WTC11 (cell line): ENCODE measurements around the gene ATP7A. TPM values are rescaled to one million over a fixed set of nuclear protein-coding genes. Genes with fewer than 3 reads are reported as not detected.

Experiments
- ATAC-seq: fragments of 200-7000 bp; cut with Tn5 transposase; 2 replicates; pipeline ENCODE4 v1.10.0; 2021; ENCODE audit warnings: mild to moderate bottlenecking, moderate library complexity
- CTCF ChIA-PET: fragments of 300-600 bp; sonication (Branson Sonifier 250); formaldehyde crosslinking; loops from one replicate; lab custom pipeline; 2021; ENCODE audit warnings: antibody characterized with exemption; lab: Charles Lee
- POLR2A ChIA-PET: fragments of 350-600 bp; sonication (Branson Sonifier 250); formaldehyde crosslinking; loops from one replicate; lab custom pipeline; 2021; ENCODE audit warnings: antibody characterized with exemption; lab: Charles Lee
- DNase-seq: peaks from one replicate; pipeline ENCODE4 v3.0.0; 2021; ENCODE audit warnings: low spot score
- H3K27ac Mint-ChIP-seq: 2 replicates; pipeline ENCODE4 v1.8.0; 2021; ENCODE audit warnings: mixed read lengths
- H3K27me3 Mint-ChIP-seq: 2 replicates; pipeline ENCODE4 v1.8.0; 2021; ENCODE audit warnings: low read depth, mild to moderate bottlenecking, moderate library complexity, mixed read lengths
- H3K36me3 Mint-ChIP-seq: 2 replicates; pipeline ENCODE4 v1.8.0; 2021; ENCODE audit warnings: mixed read lengths
- H3K4me1 Mint-ChIP-seq: 2 replicates; pipeline ENCODE4 v1.8.0; 2022; ENCODE audit warnings: mixed read lengths
- H3K4me3 Mint-ChIP-seq: 2 replicates; pipeline ENCODE4 v1.8.0; 2021; ENCODE audit warnings: mild to moderate bottlenecking, moderate library complexity, mixed read lengths
- H3K9me3 Mint-ChIP-seq: 2 replicates; pipeline ENCODE4 v1.8.0; 2021; ENCODE audit warnings: mixed read lengths
- ATF2 ChIP-seq: sonication (generic); formaldehyde crosslinking; IDR thresholded peaks from 2 replicates; pipeline ENCODE4 v1.8.1; 2022; ENCODE audit warnings: low read depth, missing genetic modification reagents, borderline replicate concordance
- CBFB ChIP-seq: sonication (generic); formaldehyde crosslinking; IDR thresholded peaks from 2 replicates; pipeline ENCODE4 v1.8.1; 2022; ENCODE audit warnings: mild to moderate bottlenecking, low read depth, missing genetic modification reagents
- E2F1 ChIP-seq: sonication (generic); formaldehyde crosslinking; IDR thresholded peaks from 2 replicates; pipeline ENCODE4 v1.8.0; 2022; ENCODE audit warnings: mild to moderate bottlenecking, missing genetic modification reagents
- ELF4 ChIP-seq: sonication (generic); formaldehyde crosslinking; IDR thresholded peaks from 2 replicates; pipeline ENCODE4 v1.8.1; 2022; ENCODE audit warnings: low read depth, mild to moderate bottlenecking, moderate library complexity, missing genetic modification reagents
- FOXP4 ChIP-seq: sonication (generic); formaldehyde crosslinking; IDR thresholded peaks from 2 replicates; pipeline ENCODE4 v1.8.0; 2022; ENCODE audit warnings: mild to moderate bottlenecking, missing genetic modification reagents
- GABPB1 ChIP-seq: sonication (generic); formaldehyde crosslinking; IDR thresholded peaks from 2 replicates; pipeline ENCODE4 v1.8.1; 2023; ENCODE audit warnings: mild to moderate bottlenecking, missing genetic modification reagents
- JUN ChIP-seq: sonication (generic); formaldehyde crosslinking; IDR thresholded peaks from 2 replicates; pipeline ENCODE4 v1.8.0; 2023; ENCODE audit warnings: mild to moderate bottlenecking, missing genetic modification reagents
- SMAD3 ChIP-seq: sonication (generic); formaldehyde crosslinking; IDR thresholded peaks from 2 replicates; pipeline ENCODE4 v1.8.0; 2022; ENCODE audit warnings: missing genetic modification reagents, mild to moderate bottlenecking, borderline replicate concordance
- SMAD4 ChIP-seq: sonication (generic); formaldehyde crosslinking; IDR thresholded peaks from 2 replicates; pipeline ENCODE4 v1.8.0; 2022; ENCODE audit warnings: mild to moderate bottlenecking, missing genetic modification reagents
- TEAD1 ChIP-seq: sonication (generic); formaldehyde crosslinking; IDR thresholded peaks from 2 replicates; pipeline ENCODE4 v1.8.0; 2022; ENCODE audit warnings: mild to moderate bottlenecking, missing genetic modification reagents
- TP53 ChIP-seq: sonication (generic); formaldehyde crosslinking; IDR thresholded peaks from 2 replicates; pipeline ENCODE4 v1.8.1; 2023; ENCODE audit warnings: mild to moderate bottlenecking, missing genetic modification reagents
- USF2 ChIP-seq: sonication (generic); formaldehyde crosslinking; IDR thresholded peaks from 2 replicates; pipeline ENCODE4 v1.8.1; 2023; ENCODE audit warnings: mild to moderate bottlenecking, missing genetic modification reagents, moderate library complexity
- ZNF263 ChIP-seq: sonication (generic); formaldehyde crosslinking; IDR thresholded peaks from 2 replicates; pipeline ENCODE4 v1.8.1; 2022; ENCODE audit warnings: low read depth, mild to moderate bottlenecking, moderate library complexity, missing genetic modification reagents
- ZNF416 ChIP-seq: fragments of 250-450 bp; sonication (Bioruptor Pico); IDR thresholded peaks from 2 replicates; pipeline ENCODE4 v1.9.0; 2021; ENCODE audit warnings: mild to moderate bottlenecking, inconsistent platforms
- ZNF671 ChIP-seq: fragments of 250-450 bp; sonication (Bioruptor Pico); IDR thresholded peaks from 2 replicates; pipeline ENCODE4 v1.8.0; 2021; ENCODE audit warnings: mild to moderate bottlenecking
- ZSCAN18 ChIP-seq: fragments of 250-450 bp; sonication (Bioruptor Pico); IDR thresholded peaks from 2 replicates; pipeline ENCODE4 v2.1.2; 2022; ENCODE audit warnings: mild to moderate bottlenecking, moderate library complexity
- total RNA-seq: library from RNA; stranded (reverse); gene quantifications from 3 replicates; pipeline ENCODE4 v1.2.3, GENCODE V29; 2021
- TF ChIP-seq, protein P1 (sequence below): fragments of 250-450 bp; sonication (Bioruptor Pico); IDR thresholded peaks from 2 replicates; pipeline ENCODE4 v1.9.0; 2021; ENCODE audit warnings: mild to moderate bottlenecking
- TF ChIP-seq, protein P2 (sequence below): sonication (generic); formaldehyde crosslinking; IDR thresholded peaks from 2 replicates; pipeline ENCODE4 v1.8.0; 2022; ENCODE audit warnings: mild to moderate bottlenecking, missing genetic modification reagents
- TF ChIP-seq, protein P3 (sequence below): sonication (generic); formaldehyde crosslinking; IDR thresholded peaks from 2 replicates; pipeline ENCODE4 v1.8.1; 2022; ENCODE audit warnings: mild to moderate bottlenecking, moderate library complexity, missing genetic modification reagents
- TF ChIP-seq, protein P4 (sequence below): fragments of 250-450 bp; sonication (Bioruptor Pico); IDR thresholded peaks from 2 replicates; pipeline ENCODE4 v1.8.0; 2021; ENCODE audit warnings: mild to moderate bottlenecking
- TF ChIP-seq, protein P5 (sequence below): sonication (generic); formaldehyde crosslinking; conservative IDR thresholded peaks from 2 replicates; pipeline ENCODE4 v1.8.1; 2023; ENCODE audit warnings: mild to moderate bottlenecking, low read depth, missing genetic modification reagents, moderate library complexity

The ATP7A gene
- total RNA-seq, 1 experiment from 2014 or later = 2.8 TPM

DNA sequence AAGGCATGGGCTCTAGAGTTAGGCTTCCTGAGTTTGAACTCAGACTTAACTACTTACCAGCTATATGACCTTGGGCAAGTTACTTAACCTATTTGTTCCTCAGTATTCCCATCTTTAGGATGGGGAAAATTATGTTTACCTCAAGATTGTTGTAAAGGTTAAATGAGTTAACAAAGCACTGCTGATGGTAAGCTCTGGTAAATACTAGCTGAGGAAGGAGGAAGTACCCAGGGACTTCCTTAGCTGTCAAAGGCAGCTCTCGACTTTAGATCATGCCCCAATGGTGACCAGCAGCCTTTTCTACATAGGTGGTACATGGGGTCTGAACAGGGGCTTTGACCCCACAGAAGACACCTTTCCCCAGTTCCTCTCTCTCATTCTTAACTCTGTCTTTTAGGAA lies 20.1 kb downstream of the ATP7A start (continued):
- TF ChIP-seq ATF2 (CRISPR knock-in tag) (no peak), SMAD4 (no peak), ZNF671 (CRISPR knock-in tag) (no peak), USF2 (no peak), TEAD1 (CRISPR knock-in tag) (no peak), TP53 (CRISPR knock-in tag) (no peak), GABPB1 (CRISPR knock-in tag) (no peak)
- TF ChIP-seq, protein P1, sequence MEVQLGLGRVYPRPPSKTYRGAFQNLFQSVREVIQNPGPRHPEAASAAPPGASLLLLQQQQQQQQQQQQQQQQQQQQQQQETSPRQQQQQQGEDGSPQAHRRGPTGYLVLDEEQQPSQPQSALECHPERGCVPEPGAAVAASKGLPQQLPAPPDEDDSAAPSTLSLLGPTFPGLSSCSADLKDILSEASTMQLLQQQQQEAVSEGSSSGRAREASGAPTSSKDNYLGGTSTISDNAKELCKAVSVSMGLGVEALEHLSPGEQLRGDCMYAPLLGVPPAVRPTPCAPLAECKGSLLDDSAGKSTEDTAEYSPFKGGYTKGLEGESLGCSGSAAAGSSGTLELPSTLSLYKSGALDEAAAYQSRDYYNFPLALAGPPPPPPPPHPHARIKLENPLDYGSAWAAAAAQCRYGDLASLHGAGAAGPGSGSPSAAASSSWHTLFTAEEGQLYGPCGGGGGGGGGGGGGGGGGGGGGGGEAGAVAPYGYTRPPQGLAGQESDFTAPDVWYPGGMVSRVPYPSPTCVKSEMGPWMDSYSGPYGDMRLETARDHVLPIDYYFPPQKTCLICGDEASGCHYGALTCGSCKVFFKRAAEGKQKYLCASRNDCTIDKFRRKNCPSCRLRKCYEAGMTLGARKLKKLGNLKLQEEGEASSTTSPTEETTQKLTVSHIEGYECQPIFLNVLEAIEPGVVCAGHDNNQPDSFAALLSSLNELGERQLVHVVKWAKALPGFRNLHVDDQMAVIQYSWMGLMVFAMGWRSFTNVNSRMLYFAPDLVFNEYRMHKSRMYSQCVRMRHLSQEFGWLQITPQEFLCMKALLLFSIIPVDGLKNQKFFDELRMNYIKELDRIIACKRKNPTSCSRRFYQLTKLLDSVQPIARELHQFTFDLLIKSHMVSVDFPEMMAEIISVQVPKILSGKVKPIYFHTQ (CRISPR knock-in tag) = no peak
- TF ChIP-seq, protein P2, sequence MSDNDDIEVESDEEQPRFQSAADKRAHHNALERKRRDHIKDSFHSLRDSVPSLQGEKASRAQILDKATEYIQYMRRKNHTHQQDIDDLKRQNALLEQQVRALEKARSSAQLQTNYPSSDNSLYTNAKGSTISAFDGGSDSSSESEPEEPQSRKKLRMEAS (CRISPR knock-in tag) = no peak
- TF ChIP-seq, protein P3, sequence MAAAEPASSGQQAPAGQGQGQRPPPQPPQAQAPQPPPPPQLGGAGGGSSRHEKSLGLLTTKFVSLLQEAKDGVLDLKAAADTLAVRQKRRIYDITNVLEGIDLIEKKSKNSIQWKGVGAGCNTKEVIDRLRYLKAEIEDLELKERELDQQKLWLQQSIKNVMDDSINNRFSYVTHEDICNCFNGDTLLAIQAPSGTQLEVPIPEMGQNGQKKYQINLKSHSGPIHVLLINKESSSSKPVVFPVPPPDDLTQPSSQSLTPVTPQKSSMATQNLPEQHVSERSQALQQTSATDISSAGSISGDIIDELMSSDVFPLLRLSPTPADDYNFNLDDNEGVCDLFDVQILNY = no peak

DNA sequence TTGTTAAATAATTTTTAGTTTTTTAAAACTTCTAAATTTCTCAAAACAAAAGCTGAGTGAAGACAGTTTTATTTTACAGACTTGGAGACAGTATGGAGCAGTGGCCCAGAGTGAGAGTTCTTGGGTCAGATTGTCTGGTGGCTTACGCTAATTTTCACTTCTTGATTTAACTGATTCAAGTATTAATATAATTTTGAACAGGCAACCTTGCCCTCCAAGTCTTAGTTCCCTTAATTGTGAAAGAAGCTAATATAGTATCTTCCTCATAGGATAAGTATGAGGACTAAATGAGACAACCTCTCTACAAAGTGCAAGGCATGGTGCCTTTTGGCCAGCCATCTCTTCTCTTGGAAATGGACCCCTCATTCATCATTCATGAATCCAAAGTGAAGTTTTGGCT lies 25.4 kb downstream of the ATP7A start:
- no peaks in the 10 kb centered on the region for H3K4me1 Mint-ChIP-seq
- no peak for TF ChIP-seq FOXP4
- TF ChIP-seq SMAD3 (CRISPR knock-in tag) = no peak
- no peak for TF ChIP-seq E2F1 (CRISPR knock-in tag)
- no peak for TF ChIP-seq ZNF263 (CRISPR knock-in tag)
- TF ChIP-seq, protein P4, sequence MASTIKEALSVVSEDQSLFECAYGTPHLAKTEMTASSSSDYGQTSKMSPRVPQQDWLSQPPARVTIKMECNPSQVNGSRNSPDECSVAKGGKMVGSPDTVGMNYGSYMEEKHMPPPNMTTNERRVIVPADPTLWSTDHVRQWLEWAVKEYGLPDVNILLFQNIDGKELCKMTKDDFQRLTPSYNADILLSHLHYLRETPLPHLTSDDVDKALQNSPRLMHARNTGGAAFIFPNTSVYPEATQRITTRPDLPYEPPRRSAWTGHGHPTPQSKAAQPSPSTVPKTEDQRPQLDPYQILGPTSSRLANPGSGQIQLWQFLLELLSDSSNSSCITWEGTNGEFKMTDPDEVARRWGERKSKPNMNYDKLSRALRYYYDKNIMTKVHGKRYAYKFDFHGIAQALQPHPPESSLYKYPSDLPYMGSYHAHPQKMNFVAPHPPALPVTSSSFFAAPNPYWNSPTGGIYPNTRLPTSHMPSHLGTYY (CRISPR knock-in tag) = no peak
- TF ChIP-seq, protein P2 (CRISPR knock-in tag) = no peak
- no peak for TF ChIP-seq ZNF671 (CRISPR knock-in tag)
- no peak for TF ChIP-seq ZNF416
- TF ChIP-seq TEAD1 (CRISPR knock-in tag) = no peak
- no peak for TF ChIP-seq ZSCAN18 (CRISPR knock-in tag)
- TF ChIP-seq JUN (CRISPR knock-in tag) = no peak
- TF ChIP-seq CBFB (CRISPR knock-in tag) = no peak
- TF ChIP-seq ELF4 (CRISPR knock-in tag) = no peak
- TF ChIP-seq, protein P5, sequence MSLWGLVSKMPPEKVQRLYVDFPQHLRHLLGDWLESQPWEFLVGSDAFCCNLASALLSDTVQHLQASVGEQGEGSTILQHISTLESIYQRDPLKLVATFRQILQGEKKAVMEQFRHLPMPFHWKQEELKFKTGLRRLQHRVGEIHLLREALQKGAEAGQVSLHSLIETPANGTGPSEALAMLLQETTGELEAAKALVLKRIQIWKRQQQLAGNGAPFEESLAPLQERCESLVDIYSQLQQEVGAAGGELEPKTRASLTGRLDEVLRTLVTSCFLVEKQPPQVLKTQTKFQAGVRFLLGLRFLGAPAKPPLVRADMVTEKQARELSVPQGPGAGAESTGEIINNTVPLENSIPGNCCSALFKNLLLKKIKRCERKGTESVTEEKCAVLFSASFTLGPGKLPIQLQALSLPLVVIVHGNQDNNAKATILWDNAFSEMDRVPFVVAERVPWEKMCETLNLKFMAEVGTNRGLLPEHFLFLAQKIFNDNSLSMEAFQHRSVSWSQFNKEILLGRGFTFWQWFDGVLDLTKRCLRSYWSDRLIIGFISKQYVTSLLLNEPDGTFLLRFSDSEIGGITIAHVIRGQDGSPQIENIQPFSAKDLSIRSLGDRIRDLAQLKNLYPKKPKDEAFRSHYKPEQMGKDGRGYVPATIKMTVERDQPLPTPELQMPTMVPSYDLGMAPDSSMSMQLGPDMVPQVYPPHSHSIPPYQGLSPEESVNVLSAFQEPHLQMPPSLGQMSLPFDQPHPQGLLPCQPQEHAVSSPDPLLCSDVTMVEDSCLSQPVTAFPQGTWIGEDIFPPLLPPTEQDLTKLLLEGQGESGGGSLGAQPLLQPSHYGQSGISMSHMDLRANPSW (CRISPR knock-in tag) = no peak

More for the DNA sequence above, 25.4 kb downstream of the ATP7A start:
- ChIA-PET CTCF (no interaction called here), POLR2A (no interaction called here)
- no peaks in the 10 kb centered on the region for H3K9me3 Mint-ChIP-seq
- H3K4me3 Mint-ChIP-seq = no peak overlapping the region
- ATAC-seq (no peak), DNase-seq (no peak)
- H3K27me3 Mint-ChIP-seq = no peaks in the 10 kb centered on the region
- peaks cover 3% of the 10 kb centered on the region; the same call in 1 of the 2 replicates for H3K36me3 Mint-ChIP-seq
- H3K27ac Mint-ChIP-seq = no peak overlapping the region
